SK-N-SH (cell line): ENCODE measurements around the gene AGXT.

Experiments used
- ELF1 ChIP-seq: IDR thresholded peaks from 2 replicates; pipeline ENCODE4 v1.4.0; 2012
- EZH2phosphoT487 ChIP-seq: fragments of 200-600 bp; sonication (generic); IDR thresholded peaks from 2 replicates; pipeline ENCODE4 v1.6.1; 2017; ENCODE audit warnings: low read depth, mixed run types, mild to moderate bottlenecking, antibody characterized with exemption, moderate library complexity, borderline replicate concordance
- POLR2AphosphoS5 ChIP-seq: IDR thresholded peaks from 2 replicates; pipeline ENCODE4 v1.6.1; 2012; ENCODE audit warnings: low read depth, low read length
- SIN3A ChIP-seq: IDR thresholded peaks from 2 replicates; pipeline ENCODE4 v1.6.1; 2012; ENCODE audit warnings: low read depth, mild to moderate bottlenecking, low read length, moderate library complexity, borderline replicate concordance
- TF ChIP-seq, protein P1 (sequence below): fragments of 200-600 bp; sonication (generic); IDR thresholded peaks from 2 replicates; pipeline ENCODE4 v1.6.1; 2017; ENCODE audit warnings: antibody characterized with exemption, mild to moderate bottlenecking, moderate library complexity
- TF ChIP-seq, protein P2 (sequence below): fragments of 150-350 bp; IDR thresholded peaks from 2 replicates; pipeline ENCODE4 v1.6.1; 2017; ENCODE audit warnings: antibody characterized with exemption, low read length, low read depth, borderline replicate concordance

DNA sequence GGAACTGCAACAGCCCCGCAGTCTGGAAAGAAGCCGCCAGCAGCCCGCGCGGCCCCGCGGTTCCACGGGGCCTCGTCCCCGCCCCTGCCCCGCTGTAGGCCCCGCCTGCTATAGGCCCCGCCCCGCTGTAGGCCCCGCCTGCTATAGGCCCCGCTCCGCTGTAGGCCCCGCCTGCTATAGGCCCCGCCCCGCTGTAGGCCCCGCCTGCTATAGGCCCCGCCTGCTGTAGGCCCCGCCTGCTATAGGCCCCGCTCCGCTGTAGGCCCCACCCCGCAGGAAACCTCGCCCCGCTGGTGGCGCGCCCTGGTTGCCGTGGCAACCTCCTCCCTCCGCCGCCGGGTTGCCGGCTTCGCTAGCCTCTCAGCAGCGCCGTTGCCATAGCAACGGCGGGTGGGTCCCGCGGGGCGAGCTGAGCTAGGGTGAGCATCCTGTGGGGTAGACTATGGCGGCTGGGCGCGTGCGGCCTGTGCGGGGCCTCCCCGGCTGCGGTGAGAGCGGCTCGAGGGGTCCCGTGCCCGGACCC, 36.4 kb upstream of the AGXT start:
- TF ChIP-seq ELF1 (no peak), EZH2phosphoT487 (no peak), SIN3A (no peak), POLR2AphosphoS5 (no peak)
- TF ChIP-seq, protein P1, sequence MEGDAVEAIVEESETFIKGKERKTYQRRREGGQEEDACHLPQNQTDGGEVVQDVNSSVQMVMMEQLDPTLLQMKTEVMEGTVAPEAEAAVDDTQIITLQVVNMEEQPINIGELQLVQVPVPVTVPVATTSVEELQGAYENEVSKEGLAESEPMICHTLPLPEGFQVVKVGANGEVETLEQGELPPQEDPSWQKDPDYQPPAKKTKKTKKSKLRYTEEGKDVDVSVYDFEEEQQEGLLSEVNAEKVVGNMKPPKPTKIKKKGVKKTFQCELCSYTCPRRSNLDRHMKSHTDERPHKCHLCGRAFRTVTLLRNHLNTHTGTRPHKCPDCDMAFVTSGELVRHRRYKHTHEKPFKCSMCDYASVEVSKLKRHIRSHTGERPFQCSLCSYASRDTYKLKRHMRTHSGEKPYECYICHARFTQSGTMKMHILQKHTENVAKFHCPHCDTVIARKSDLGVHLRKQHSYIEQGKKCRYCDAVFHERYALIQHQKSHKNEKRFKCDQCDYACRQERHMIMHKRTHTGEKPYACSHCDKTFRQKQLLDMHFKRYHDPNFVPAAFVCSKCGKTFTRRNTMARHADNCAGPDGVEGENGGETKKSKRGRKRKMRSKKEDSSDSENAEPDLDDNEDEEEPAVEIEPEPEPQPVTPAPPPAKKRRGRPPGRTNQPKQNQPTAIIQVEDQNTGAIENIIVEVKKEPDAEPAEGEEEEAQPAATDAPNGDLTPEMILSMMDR: no peak
- TF ChIP-seq, protein P2, sequence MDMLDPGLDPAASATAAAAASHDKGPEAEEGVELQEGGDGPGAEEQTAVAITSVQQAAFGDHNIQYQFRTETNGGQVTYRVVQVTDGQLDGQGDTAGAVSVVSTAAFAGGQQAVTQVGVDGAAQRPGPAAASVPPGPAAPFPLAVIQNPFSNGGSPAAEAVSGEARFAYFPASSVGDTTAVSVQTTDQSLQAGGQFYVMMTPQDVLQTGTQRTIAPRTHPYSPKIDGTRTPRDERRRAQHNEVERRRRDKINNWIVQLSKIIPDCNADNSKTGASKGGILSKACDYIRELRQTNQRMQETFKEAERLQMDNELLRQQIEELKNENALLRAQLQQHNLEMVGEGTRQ: no peak
